Suprapubic skin (tissue), 3 donors: ENCODE data around the gene OR2L8.

ENCODE experiments used
- CTCF ChIP-seq, 2 donors: fragments of 200-600 bp in 1 of 2; fragments of 450-650 bp in 1 of 2; sonication (generic) in 1 of 2; IDR thresholded peaks; one replicate each; pipeline ENCODE4 v1.5.1; 2016 to 2019; ENCODE audit warnings: antibody characterized with exemption in 2 of 2, mild to moderate bottlenecking in 1 of 2, moderate library complexity in 1 of 2
- POLR2A ChIP-seq, 2 donors: fragments of 450-650 bp; IDR thresholded peaks; one replicate each; pipeline ENCODE4 v1.6.1; 2017; ENCODE audit warnings: antibody characterized with exemption in 2 of 2, mild to moderate bottlenecking in 2 of 2, moderate library complexity in 2 of 2

- TF ChIP-seq POLR2A (IDR thresholded peaks at IDR 0.05) (no peak), CTCF (IDR thresholded peaks at IDR 0.05) (no peak)
Measured at GRCh38 chr1:247948558-247948957, at the start of gene OR2L8.
